Vagina (tissue), 2 donors: ENCODE measurements around the gene TSPAN15.

Experiments used
- CTCF ChIP-seq, 3 experiments: fragments of 450-650 bp in 2 of 3; fragments of 200-600 bp in 1 of 3; sonication (generic) in 1 of 3; IDR thresholded peaks; one replicate each; pipeline ENCODE4 v1.5.1; 2017 to 2019; ENCODE audit warnings: antibody characterized with exemption in 3 of 3, mild to moderate bottlenecking in 2 of 3, moderate library complexity in 2 of 3
- POLR2A ChIP-seq, 2 donors: fragments of 450-650 bp; IDR thresholded peaks; one replicate each; pipeline ENCODE4 v1.6.1; 2017; ENCODE audit warnings: antibody characterized with exemption in 2 of 2, mild to moderate bottlenecking in 2 of 2, moderate library complexity in 2 of 2

GRCh38 chr10:69406302-69406811 is 44.9 kb upstream of the TSPAN15 start:
- TF ChIP-seq POLR2A (IDR thresholded peaks at IDR 0.05) (no peak), CTCF (IDR thresholded peaks at IDR 0.05) (no peak)
